NCI-H82 (cell line): ENCODE measurements around the gene PRKCE.

Experiments
- DNase-seq: peaks from one replicate; lab custom pipeline; 2025; lab: John Stamatoyannopoulos, UW

The PRKCE gene

GRCh38 chr2:46146866-46147502, 495.5 kb downstream of the PRKCE start:
- no peak for DNase-seq

GRCh38 chr2:46147626-46148368, 496.3 kb downstream of the PRKCE start:
- DNase-seq, result peak; percentile 65

GRCh38 chr2:46148369-46148736, 496.9 kb downstream of the PRKCE start:
- DNase-seq, result no peak

GRCh38 chr2:46150445-46150955, 499.0 kb downstream of the PRKCE start:
- DNase-seq, result no peak

- DNase-seq, result no peak
Measured at GRCh38 chr2:46151577-46151976, 500.1 kb downstream of the PRKCE start.

- DNase-seq, result no peak
Measured at GRCh38 chr2:46153996-46154753, 502.7 kb downstream of the PRKCE start.

- DNase-seq, result no peak
Measured at GRCh38 chr2:46157072-46157965, 505.8 kb downstream of the PRKCE start.

GRCh38 chr2:46157966-46158310, 506.5 kb downstream of the PRKCE start:
- no peak for DNase-seq

GRCh38 chr2:46158661-46159060, 507.2 kb downstream of the PRKCE start:
- no peak for DNase-seq

- no peak for DNase-seq
Measured at GRCh38 chr2:46160326-46160725, 508.9 kb downstream of the PRKCE start.

GRCh38 chr2:46161315-46161714, 509.8 kb downstream of the PRKCE start:
- DNase-seq, result peak; percentile 50

- no peak for DNase-seq
Measured at GRCh38 chr2:46161911-46162310, 510.4 kb downstream of the PRKCE start.

GRCh38 chr2:46162329-46163097, 511.0 kb downstream of the PRKCE start:
- DNase-seq, result no peak

- no peak for DNase-seq
Measured at GRCh38 chr2:46163098-46163430, 511.6 kb downstream of the PRKCE start.

GRCh38 chr2:46163804-46164528, 512.5 kb downstream of the PRKCE start:
- DNase-seq, result no peak

GRCh38 chr2:46164529-46165301, 513.2 kb downstream of the PRKCE start:
- DNase-seq, result peak; percentile 79

GRCh38 chr2:46165916-46166315, 514.4 kb downstream of the PRKCE start:
- no peak for DNase-seq

GRCh38 chr2:46167406-46167805, 515.9 kb downstream of the PRKCE start:
- DNase-seq, result no peak

GRCh38 chr2:46167924-46168323, 516.4 kb downstream of the PRKCE start:
- no peak for DNase-seq

GRCh38 chr2:46169467-46169866, 518.0 kb downstream of the PRKCE start:
- peak; percentile 76 for DNase-seq
